Measurements from ENCODE around the gene MTARC2. TPM values are rescaled to one million over a fixed set of nuclear protein-coding genes. Genes with fewer than 3 reads are reported as not detected.

Gene MTARC2
- total and polyA plus RNA-seq, 2 of the 4 experiments (the other 2 are of a cell fraction): 0.36 to 2.6 TPM

GRCh38 chr1:220826729-220827128 is 78.6 kb downstream of the MTARC2 start:
- no peak for DNase-seq
- H3K4me1 ChIP-seq (ENCODE audit: control insufficient read depth, insufficient read depth, low read length): peaks cover 19% of the 10 kb centered on the region
- ChIA-PET POLR2A (ENCODE audit: unreplicated experiment) (no interaction called here), CTCF (no interaction called here)
- H2AFZ ChIP-seq (replicated peaks; ENCODE audit: low read length, poor library complexity): no peak overlapping the region
- no peak overlapping the region for H3K14ac ChIP-seq (replicated peaks; ENCODE audit: low read depth, low read length)
- H4K20me1 ChIP-seq (ENCODE audit: insufficient read depth, low read length): no peaks in the 10 kb centered on the region
- H2BK15ac ChIP-seq (ENCODE audit: low read depth, low read length): no peak overlapping the region
- no peak overlapping the region for H3K9ac ChIP-seq (ENCODE audit: low read depth, low read length)
- H3K4me2 ChIP-seq (ENCODE audit: low read depth, low read length): no peak overlapping the region
- H3K36me3 ChIP-seq (ENCODE audit: control insufficient read depth, insufficient read depth, low read length): no peaks in the 10 kb centered on the region
- no TSS peak for BruUV-seq (replicated peaks)
- intact Hi-C loops (cut with micrococcal nuclease) (no loop called here), in situ Hi-C loops (cut with MboI; ENCODE audit: low sequenced_read_pairs) (no loop called here), dilution Hi-C loops (cut with HindIII; ENCODE audit: low sequenced_read_pairs, unreplicated experiment) (no loop called here)
- H2AK5ac ChIP-seq (ENCODE audit: low read depth, low read length): no peak overlapping the region
- no peak overlapping the region for H4K8ac ChIP-seq (ENCODE audit: low read depth in 2 of 2, low read length in 2 of 2)
- no CpG with 5 or more reads among the region's 5 CpGs for WGBS, 2 experiments (ENCODE audit: extremely low coverage in 2 of 2, insufficient read length in 1 of 2)
- H3K27ac ChIP-seq (ENCODE audit: insufficient read depth, low read length): no peak overlapping the region
- no peak for TF ChIP-seq RFX5 (IDR thresholded peaks at IDR 0.05; ENCODE audit: low read depth, low read length)
- no peak for TF ChIP-seq CHD1 (IDR thresholded peaks at IDR 0.05; ENCODE audit: low read depth, low read length)
- TF ChIP-seq FOS (IDR thresholded peaks at IDR 0.05; ENCODE audit: low read depth, low read length): no peak
- no peak for TF ChIP-seq RCOR1 (IDR thresholded peaks at IDR 0.05; ENCODE audit: insufficient replicate concordance, low read length)
- TF ChIP-seq NFE2L2 (IDR thresholded peaks at IDR 0.05; ENCODE audit: low read depth, low read length): no peak
- TF ChIP-seq, protein P1, sequence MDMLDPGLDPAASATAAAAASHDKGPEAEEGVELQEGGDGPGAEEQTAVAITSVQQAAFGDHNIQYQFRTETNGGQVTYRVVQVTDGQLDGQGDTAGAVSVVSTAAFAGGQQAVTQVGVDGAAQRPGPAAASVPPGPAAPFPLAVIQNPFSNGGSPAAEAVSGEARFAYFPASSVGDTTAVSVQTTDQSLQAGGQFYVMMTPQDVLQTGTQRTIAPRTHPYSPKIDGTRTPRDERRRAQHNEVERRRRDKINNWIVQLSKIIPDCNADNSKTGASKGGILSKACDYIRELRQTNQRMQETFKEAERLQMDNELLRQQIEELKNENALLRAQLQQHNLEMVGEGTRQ (IDR thresholded peaks at IDR 0.05; ENCODE audit: low read depth, low read length): no peak
- TF ChIP-seq, protein P2, sequence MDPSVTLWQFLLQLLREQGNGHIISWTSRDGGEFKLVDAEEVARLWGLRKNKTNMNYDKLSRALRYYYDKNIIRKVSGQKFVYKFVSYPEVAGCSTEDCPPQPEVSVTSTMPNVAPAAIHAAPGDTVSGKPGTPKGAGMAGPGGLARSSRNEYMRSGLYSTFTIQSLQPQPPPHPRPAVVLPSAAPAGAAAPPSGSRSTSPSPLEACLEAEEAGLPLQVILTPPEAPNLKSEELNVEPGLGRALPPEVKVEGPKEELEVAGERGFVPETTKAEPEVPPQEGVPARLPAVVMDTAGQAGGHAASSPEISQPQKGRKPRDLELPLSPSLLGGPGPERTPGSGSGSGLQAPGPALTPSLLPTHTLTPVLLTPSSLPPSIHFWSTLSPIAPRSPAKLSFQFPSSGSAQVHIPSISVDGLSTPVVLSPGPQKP (IDR thresholded peaks at IDR 0.05; ENCODE audit: borderline replicate concordance, low read depth, low read length): no peak
- no peak for ATAC-seq (ENCODE audit: low read depth)
- no peaks in the 10 kb centered on the region for H3K9me1 ChIP-seq (ENCODE audit: insufficient read depth, low read length)
- H2BK20ac ChIP-seq (ENCODE audit: low read depth, low read length): no peak overlapping the region
- no peak overlapping the region for H4K5ac ChIP-seq (ENCODE audit: low read depth, low read length)
- H4K91ac ChIP-seq (ENCODE audit: insufficient read depth, low read depth, low read length): no peak overlapping the region
- no peak overlapping the region for H3K23ac ChIP-seq (ENCODE audit: low read depth, low read length)
- H3K4ac ChIP-seq (ENCODE audit: low read depth, low read length): no peak overlapping the region
- H2BK120ac ChIP-seq (ENCODE audit: low read depth, low read length): no peak overlapping the region
- H3K27me3 ChIP-seq (ENCODE audit: control insufficient read depth, insufficient read depth, low read length): peaks cover 4% of the 10 kb centered on the region
- H3K18ac ChIP-seq (ENCODE audit: low read depth, low read length): no peak overlapping the region
- H3K9me3 ChIP-seq (ENCODE audit: control insufficient read depth, insufficient read depth, low read length): peaks cover 3% of the 10 kb centered on the region; the same call in 1 of the 2 replicates
- H2BK5ac ChIP-seq (ENCODE audit: low read depth, low read length, poor library complexity, severe bottlenecking): no peak overlapping the region
- no peak overlapping the region for H3K4me3 ChIP-seq (ENCODE audit: insufficient read depth, low read depth, low read length)
- no peaks in the 10 kb centered on the region for H3K79me1 ChIP-seq (ENCODE audit: low read depth in 1 of 2, low read length in 2 of 2)
- no peak overlapping the region for H2AK9ac ChIP-seq (replicated peaks; ENCODE audit: low read depth, low read length, poor library complexity)
- H3K56ac ChIP-seq (ENCODE audit: extremely low read depth, insufficient read depth, low read length): no peak overlapping the region
